HCT116 (cell line): ENCODE data around the gene CADM3.

Source experiments
- CEBPB ChIP-seq: IDR thresholded peaks from 2 replicates; pipeline ENCODE4 v1.6.1; 2012; ENCODE audit warnings: low read depth
- CTCF ChIP-seq, 3 experiments: fragments of 200-600 bp in 1 of 3; sonication (generic) in 1 of 3; IDR thresholded peaks in 2 of 3; conservative IDR thresholded peaks in 1 of 3; 2 replicates each; pipeline ENCODE4 v1.5.1; 2012 to 2017; ENCODE audit warnings: low read depth in 2 of 3, low read length in 2 of 3, antibody characterized with exemption in 1 of 3, borderline replicate concordance in 1 of 3, control low read depth in 1 of 3, mild to moderate bottlenecking in 1 of 3, mixed read lengths in 1 of 3, mixed run types in 1 of 3, moderate library complexity in 1 of 3; ENCODE audit not compliant: insufficient read depth in 1 of 3
- EZH2 ChIP-seq: fragments of 200-600 bp; sonication (generic); IDR thresholded peaks from 2 replicates; pipeline ENCODE4 v1.6.1; 2017; ENCODE audit warnings: antibody characterized with exemption, mixed run types
- EZH2phosphoT487 ChIP-seq: fragments of 200-600 bp; IDR thresholded peaks from 2 replicates; pipeline ENCODE4 v1.6.1; 2018; ENCODE audit warnings: antibody characterized with exemption, borderline replicate concordance
- MAX ChIP-seq: IDR thresholded peaks from 2 replicates; pipeline ENCODE4 v1.6.1; 2012
- POLR2A ChIP-seq: IDR thresholded peaks from 2 replicates; pipeline ENCODE4 v1.7.0; 2011; ENCODE audit warnings: borderline replicate concordance; ENCODE audit not compliant: insufficient read depth, insufficient read length; ENCODE audit errors: extremely low read depth
- POLR2AphosphoS5 ChIP-seq: IDR thresholded peaks from 2 replicates; pipeline ENCODE4 v1.6.1; 2011; ENCODE audit warnings: mild to moderate bottlenecking, low read depth, low read length, moderate library complexity
- RAD21 ChIP-seq: IDR thresholded peaks from 2 replicates; pipeline ENCODE4 v1.6.1; 2012; ENCODE audit warnings: low read depth, mild to moderate bottlenecking
- REST ChIP-seq: IDR thresholded peaks from 2 replicates; pipeline ENCODE4 v1.6.1; 2012; ENCODE audit warnings: low read depth
- TCF7L2 ChIP-seq: IDR thresholded peaks from 2 replicates; pipeline ENCODE4 v1.7.0; 2011; ENCODE audit warnings: borderline replicate concordance, inconsistent platforms; ENCODE audit not compliant: insufficient read depth, insufficient read length; ENCODE audit errors: extremely low read depth
- YY1 ChIP-seq: IDR thresholded peaks from 2 replicates; pipeline ENCODE4 v1.6.1; 2011; ENCODE audit warnings: low read length, low read depth, moderate library complexity, mild to moderate bottlenecking; ENCODE audit not compliant: insufficient replicate concordance; ENCODE audit errors: extremely low read depth
- ZNF274 ChIP-seq: fragments of 200-500 bp; sonication (Bioruptor generic); IDR thresholded peaks from 2 replicates; pipeline ENCODE4 v1.6.1; 2014; ENCODE audit warnings: mild to moderate bottlenecking, low read depth, low read length, inconsistent platforms

- TF ChIP-seq TCF7L2 (no peak), CTCF (IDR thresholded peaks at IDR 0.05 in 2 of 3, conservative IDR thresholded peaks at IDR 0.05 in 1 of 3; ENCODE audit: borderline replicate concordance in 1 of 3, insufficient read depth in 1 of 3, low read depth in 2 of 3, low read length in 2 of 3) (no peak), ZNF274 (no peak), POLR2A (no peak), EZH2 (no peak), RAD21 (no peak), EZH2phosphoT487 (no peak), POLR2AphosphoS5 (no peak), REST (no peak), YY1 (no peak), MAX (no peak), CEBPB (no peak)
Measured at GRCh38 chr1:159170639-159171038, 776 bp upstream of the CADM3 start.
